Activated T-helper 1 cell treated with Interleukin-2 at 50 U/mL for 16 hours (primary cell): Measurements from ENCODE around the gene OLFM2.

Experiments used
- DNase-seq: peaks from one replicate; pipeline ENCODE4 v3.0.0-alpha.2; 2020; ENCODE audit warnings: low read depth

Gene OLFM2

DNA sequence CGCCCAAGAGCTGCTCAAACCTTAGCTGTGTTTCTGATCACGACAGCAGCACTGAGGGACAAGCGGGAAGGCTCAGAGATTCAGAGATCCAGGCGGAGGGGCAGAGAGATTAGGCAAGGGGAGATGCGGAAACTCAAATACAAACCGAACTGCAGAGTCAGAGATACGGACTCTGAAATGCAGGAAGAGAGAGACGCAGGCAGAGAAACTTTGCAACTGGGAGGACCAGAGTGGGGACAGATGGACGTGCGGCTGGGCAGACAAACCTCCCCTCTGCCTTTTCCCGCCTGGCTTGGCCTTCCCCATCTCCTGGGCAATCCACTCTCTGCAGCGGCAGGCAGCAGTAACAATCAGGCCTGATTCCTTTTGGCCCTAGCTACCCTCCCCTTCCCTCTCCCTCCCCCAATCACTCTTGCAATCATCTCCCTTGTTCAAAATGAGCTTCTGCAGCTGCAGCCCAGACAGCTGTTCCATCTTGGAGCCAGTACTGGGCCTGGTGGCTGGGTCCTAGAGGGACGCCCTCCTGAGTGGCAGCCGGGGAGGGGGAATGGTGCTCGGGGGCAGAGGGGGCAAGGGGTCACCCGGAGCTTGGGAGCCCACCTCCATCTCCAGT lies 29.7 kb downstream of the OLFM2 start:
- no peak for DNase-seq

DNA sequence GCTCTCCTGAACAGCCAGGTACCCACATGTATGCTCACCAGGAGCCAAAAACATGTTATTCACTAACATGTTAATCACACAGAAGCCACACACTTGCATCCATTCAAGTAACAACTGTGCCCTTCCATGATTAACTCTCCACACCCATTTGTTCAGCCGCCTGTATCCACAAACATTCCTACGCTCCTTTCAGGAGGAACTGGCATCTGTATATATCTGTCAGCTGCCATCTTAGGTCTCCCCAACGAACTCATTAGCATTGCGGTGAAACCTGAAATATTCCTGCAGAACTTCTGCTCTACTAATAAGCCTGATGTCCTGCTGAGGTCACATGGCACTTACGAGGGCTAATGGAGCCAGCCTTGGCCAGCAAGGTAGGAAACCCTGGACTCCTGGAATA lies 33.0 kb downstream of the OLFM2 start:
- no peak for DNase-seq

DNA sequence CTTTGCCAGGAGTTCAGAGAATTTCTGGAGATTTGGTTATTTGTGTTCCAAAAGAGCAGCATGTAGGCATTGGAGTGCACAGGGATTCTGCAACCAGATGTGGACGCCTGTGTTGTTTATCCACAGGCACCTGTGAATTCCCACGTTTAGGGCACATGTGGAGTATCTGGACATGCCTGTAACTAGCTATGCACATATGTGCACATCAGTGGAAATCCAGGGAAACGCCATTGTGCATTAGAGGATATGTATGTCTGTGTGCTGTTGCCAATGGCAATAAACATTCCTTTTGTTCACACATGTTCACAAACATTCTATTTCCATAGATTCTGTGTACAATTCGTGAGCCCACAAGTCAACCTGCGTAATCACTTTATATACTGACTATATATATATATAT lies 34.7 kb downstream of the OLFM2 start:
- DNase-seq = no peak

DNA sequence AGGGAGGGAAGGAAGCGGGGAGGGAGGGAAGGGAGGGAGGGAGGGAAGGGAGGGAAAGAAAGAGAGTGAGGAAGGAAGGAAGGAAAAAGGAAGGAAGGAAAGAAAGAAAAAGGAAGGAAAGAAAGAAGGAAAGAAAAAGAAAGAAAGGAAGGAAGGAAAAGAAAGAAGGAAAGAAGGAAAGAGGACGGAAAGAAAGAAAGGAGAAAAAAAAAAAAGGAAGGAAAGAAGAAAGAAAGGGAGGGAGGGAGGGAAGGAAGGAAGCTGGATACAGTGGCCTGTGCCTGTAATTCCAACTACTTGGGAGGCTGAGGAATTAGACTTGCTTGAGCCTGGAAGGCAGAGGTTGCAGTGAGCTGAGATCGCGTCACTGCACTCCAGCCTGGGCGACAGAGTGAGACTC lies 35.3 kb downstream of the OLFM2 start:
- no peak for DNase-seq

DNA sequence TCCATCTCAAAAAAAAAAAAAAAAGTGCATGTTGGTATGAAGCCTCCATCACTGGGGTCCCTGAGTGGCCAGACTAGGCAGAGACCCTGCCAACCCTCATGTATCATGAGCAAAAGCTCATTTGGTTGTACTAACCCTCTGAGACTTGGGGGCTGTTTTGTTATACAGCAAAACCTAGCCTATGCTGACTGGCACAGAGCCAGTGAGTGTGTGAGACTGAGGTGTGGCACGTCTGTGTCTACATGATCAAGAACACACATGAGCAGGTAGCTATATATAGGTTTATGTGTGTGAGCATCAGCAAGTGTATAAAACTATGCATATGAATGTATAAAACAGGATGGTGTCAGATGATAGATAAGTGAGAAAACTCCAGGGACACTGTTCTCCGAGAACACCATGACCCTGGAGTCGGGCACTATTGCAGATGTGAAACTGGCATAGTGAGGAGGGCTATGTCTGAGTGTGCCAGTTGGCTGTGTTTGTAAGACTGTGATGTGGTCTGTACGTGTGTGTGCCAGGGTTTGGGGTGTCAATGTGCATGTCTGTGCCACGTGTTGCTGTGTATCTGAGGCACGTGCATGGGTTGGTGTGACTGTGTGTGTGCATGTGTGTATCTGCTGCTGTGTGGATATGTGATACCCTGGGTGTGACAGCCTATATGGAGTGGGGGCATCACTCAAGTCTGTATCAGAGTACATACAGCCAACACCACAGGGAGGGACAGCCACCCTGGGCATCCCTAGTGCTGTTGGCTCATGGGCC lies 44.5 kb downstream of the OLFM2 start:
- DNase-seq = no peak

DNA sequence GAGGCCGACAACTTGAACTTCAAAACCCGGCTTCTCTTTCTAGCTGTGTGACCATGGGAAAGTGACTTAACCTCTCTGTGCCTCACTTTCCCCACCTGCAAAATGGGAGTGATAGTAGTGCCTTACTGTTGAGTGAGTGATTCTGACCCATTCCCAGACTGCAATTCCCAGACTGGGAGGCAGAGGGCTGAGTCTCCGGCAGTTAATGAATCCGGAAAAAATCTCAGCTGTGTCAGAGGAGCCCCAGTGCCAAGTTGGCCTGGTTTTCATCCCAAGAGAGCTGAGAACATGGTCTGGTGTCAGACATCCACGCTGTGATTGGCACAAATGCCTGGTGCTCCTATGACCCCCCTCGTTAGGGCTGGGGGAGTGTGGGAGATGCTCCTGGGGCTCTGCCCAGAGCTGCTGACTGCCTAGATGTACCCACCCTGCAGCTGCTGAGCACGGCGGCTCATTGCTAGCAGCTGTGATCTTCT lies 51.2 kb downstream of the OLFM2 start:
- DNase-seq = no peak

DNA sequence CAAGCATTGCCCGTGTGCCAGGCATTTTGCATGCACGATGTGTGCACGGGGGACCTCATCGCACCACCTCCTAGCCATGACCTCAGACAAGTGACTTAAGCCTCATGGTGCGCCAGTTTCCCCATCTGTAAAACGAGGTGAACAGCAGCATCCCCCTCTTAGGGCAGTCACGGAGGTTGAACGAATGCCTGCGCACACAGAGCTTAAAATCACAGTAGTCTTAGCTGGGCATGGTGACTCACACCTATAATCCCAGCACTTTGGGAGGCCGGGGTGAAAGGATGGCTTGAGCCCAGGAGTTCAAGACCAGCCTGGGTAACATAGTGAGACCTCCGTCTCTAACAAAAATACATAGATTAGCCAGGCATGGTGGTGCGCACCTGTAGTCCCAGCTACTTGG lies 52.6 kb downstream of the OLFM2 start:
- no peak for DNase-seq

DNA sequence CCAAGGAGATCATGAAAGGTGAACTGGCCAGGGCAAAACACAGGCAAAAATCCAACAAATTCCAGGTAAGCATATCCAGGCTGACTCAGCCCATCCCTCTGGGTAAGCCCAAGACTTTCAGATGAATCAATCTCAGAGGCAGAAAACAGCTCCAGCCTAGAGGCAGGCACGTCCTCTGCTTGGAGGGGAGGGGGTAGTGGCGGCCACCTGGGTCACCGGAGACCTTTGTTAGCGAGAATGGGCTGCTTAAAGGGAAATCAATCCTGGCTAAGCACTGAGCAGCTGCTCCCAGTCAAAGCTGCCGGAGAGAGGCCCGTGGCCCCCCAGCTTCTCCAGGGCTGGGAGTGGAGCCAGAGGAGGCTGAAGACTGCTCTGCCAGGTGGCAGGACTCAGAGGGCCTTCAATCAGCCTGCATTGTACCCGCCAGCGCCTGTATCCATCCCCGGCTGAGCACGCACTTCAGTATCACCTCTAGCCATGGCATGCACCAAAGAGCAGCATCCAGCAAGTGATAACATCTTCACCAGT lies 53.0 kb downstream of the OLFM2 start:
- no peak for DNase-seq

DNA sequence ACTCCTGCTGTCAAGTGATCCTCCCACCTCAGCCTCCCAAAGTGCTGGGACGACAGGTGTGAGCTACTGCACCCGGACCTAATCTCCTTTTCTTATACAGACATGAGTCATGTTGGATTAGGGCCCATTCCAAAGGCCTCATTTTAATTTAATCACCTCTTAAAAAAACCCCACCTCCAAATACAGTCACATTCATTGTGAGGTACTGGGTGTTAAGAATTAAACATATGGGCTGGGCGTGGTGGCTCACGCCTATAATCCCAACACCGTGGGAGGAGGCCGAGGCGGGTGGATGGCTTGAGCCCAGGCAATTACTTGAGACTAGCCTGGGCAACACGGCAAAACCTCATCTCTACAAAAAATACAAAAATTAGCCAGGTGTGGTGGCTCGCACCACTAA lies 54.6 kb downstream of the OLFM2 start:
- no peak for DNase-seq

DNA sequence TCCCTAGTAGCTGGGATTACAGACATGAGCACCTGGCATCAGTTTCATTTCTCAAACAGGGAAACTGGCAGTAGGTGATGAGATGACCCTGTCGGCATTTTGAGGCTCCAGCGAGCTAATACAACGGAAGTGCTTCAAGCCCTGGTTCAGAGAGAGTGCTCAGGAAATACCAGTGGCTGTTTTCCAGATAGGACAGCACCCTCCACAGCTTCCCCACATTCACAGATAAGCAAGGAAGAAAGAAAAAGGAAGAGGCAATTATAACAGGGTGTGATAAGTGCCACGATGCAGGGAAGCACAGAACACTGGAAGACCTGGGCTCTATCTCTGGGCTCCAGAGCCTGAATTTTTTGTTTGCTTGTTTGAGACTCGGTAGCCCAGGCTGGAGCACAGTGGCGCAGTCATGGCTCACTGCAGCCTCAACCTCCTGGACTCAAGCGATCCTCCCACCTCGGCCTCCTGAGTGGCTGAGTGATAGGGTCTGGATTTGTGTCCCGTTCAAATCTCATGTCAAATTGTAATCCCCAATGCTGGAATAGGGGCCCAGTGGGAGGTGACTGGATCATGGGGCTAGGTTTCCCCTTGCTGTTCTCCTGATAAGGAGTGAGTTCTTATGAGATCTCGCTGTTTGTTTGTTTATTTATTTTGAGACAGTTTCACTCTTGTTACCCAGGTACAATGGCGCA lies 57.7 kb downstream of the OLFM2 start:
- DNase-seq = no peak

DNA sequence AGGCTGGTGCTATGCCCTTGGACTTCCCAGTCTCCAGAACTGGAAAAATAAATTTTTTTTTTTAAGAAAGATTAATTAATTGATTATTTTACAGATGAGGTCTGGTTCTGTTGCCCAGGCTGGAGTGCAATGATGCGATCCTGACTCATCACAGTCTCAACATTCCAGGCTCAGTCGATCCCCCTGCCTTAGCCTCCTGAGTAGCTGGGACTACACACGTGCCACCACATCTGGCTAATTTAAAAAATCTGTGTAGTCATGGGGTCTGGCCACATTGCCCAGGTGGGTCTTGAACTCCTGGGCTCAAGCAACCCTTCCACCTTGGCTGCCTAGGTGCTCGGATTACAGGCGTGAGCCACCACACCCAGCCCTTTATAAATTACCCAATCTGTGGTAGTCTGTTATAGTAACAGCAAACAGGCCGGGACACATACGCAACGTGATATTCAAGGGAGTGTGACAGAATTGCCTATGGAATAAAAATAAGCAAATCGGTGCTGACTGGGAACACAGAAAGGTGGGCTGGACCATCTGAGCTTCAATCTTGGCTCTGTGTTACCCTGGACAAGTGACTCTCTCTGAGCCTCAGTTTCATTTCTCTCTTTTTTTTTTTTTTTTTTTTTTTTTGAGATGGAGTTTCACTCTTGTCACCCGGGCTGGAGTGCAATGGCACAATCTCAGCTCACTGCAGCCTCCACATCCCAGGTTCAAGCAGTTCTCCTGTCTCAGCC lies 58.4 kb downstream of the OLFM2 start:
- no peak for DNase-seq

DNA sequence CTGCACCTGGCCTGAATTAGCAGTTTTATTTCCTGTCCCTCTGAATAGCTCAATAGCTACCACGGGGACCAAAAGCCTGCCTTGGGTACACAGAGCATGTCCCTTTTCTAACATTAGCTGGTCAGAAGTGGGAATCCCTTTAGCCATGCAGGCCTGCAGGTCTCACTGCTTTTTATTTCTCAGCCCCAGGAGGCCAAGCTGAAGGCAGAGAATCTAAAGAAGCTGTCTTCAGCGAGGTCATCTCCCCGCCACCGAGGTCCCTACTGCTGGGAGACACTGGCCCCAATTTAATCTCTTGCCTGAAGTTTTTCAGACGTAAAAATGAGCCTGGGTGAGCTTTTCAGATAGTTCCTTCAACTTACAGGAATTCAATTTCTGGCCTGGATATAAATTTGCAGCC lies 60.5 kb downstream of the OLFM2 start:
- no peak for DNase-seq

DNA sequence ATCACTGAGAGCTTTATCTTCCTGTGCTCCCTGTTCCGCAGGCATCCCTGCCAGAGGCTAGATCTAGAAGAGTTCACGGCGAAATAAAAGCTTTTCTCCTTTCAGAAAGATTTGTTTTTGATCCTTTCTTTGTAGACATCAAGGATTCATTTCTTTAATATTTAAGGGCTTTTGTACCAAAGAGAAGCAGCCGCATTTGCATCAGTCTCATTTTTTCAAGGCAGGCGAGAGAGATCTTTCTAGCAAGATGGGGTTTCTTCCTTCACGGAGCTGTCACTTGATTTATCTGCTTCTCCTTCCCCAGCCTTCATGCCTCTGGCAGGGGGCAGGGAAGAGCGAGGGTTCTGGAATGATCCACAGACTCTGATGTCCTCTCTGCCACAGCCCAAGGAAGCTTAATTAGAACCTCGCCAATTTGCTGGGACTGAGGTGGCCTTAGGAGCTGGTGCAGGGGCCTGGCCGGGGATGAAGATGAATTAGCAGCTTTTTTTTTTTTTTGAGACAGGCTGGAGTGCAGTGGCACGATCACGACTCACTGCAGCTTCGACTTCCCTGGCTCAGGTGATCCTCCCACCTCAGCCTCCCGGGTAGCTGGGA lies 61.2 kb downstream of the OLFM2 start:
- DNase-seq = no peak

DNA sequence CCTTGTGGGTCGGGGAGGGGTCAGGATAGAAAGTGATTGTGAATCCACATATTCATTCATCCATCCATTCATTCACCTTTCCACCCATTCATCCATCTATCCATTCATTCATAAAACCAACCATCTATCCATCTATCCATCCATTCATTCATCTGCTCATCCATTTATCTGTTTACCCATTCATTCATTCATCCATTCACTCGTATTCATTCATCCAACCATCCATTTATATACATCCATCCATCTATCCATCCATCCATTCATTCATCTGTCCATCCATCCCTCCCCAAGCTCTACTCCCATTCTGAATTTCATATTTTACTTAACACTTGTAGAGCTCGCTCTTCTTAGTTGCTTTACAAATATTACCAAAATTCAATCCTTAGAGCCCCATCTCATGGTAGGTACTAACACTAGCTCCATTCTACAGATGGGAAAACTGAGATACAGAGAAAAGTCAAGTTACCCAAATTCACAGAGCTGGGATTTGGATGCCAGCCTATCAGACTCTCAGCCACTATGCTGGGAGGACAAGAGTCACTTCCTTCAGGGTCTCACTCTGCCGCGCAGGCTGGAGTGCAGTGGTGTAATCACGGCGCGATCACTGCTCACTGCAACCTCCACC lies 63.6 kb downstream of the OLFM2 start:
- no peak for DNase-seq

DNA sequence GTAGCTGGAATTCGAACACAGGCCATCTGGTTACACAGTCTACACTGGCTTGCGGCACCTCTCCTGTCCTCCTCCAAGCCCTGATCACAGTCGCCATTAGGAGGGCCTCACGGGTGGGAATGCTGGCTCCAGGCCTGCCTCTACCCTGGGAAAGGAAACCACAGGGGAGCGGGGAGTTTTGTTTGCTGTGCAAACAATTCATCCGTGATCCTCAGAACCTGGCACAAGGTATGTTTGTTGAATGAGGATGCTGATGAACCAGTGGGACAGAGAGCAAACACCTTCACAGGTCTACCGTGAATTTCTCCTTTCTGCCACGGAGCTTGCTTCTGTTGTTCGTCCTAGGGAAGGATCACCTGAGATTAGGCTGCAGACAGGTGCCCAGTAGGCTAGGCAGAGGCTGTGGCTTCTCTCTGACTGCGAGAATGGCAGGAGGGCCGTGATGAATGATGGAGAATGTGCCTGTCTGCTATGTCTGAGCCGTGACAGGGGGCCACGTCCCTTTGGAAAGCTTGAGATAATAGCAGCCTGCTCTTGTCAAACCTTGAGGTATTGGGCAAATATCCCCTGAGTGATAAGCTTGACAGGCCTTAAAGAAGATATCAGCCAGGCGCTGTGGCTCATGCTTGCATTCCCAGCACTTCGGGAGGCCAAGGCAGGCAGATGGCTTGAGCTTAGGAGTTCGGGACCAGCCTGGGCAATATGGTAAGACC lies 64.5 kb downstream of the OLFM2 start:
- DNase-seq = no peak

DNA sequence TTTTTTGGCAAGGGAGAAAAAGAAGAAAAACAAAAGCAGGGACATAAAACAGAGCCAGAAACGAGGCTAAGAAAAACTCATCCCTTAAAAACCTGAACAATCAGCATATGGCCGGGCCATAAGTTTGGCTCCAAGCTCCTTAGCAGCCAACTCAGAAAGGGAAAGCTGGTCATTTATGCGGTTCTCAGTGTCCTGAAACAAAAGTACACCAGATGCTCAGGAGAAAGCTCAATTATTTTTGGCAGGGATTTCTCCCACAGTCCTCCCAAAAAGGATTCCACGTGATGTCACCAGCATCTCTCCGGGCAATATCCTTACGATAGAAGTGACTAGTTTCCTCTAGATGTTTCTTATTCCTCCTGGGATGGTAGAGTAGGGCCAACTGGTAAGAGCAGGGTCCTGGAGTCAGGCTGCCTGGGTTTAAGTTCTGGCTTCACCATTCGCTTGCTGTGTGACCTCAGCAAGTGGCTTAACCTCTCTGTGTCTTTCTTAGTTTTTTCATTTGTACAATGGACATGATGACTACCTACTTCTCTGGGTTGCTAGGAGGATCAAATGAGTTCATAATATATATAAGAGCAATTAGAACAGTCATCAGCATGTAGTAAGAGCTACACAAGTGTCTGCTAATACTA lies 67.2 kb downstream of the OLFM2 start:
- no peak for DNase-seq

DNA sequence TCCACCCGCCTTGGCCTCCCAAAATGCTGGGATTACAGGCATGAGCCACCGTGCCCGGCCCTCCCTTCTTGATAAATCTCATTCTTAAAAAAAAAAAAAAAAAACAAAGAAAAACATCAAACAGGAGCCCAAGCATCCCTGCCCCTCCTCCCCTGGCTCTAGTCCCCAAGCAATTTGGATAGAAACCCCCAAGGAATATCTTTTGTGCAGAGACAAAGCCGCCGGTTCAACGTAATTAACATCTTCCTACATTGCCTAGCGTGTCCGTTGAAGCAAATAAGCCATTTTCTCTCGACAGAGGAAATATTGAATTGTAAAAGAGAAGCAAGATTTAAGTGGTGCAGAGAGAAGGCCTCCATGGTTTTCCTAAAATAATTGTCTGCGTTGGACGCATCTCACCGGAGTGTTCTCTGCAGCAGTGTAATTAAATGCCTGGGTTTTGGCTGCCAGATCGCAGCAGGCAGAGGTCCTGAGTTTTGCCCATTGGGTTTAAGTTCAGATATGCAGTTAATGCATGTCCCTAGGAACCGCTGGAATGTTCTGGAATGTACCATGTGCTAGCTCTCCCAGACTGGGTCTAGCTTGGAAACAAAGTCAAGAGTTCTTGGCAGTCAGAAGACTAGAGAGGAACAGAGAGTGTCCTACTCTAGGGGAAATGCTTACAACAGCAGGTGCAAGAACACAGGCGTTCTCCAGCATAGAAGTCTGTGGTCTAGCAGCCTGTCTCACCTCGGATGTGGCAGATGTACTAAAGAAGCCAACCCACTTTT lies 70.4 kb downstream of the OLFM2 start:
- DNase-seq = peak; percentile 27

DNA sequence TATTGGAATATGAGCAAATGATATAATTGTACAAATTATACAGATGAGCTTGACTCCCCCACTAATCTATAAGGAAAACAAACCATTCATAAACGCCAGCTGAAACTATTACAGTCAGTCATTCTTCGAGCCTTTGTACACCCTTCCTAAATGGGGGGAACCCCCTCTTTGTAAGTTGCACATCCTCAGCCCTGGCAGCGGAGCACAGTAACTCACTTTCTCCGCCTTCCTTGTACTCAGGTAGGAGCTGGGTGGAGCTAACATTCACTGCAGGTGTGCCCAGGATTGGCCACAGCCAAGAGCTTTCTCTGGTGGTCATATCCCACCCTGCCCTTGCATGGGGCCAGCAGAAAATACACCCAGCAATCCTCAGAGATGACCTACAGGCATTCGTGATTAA lies 72.6 kb downstream of the OLFM2 start:
- no peak for DNase-seq

DNA sequence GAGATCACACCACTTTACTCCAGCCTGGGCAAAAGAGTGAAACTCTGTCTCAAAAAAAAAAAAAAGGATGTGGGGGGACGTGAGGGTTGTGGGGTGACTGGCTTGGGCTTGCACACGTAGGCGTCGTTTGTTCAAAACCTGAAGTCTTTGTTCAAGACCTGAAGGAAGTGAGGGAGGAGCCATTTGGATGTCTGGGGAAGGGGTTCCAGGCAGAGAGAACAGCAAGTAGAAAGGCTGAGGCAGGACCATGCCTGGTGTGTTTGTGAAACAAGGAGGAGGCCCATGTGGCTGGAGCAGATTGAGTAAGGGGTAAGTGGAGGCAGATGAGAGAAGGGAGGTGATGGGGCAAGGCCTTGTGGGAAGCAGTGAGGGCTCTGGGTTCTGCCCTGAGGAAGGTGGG lies 73.4 kb downstream of the OLFM2 start:
- no peak for DNase-seq

DNA sequence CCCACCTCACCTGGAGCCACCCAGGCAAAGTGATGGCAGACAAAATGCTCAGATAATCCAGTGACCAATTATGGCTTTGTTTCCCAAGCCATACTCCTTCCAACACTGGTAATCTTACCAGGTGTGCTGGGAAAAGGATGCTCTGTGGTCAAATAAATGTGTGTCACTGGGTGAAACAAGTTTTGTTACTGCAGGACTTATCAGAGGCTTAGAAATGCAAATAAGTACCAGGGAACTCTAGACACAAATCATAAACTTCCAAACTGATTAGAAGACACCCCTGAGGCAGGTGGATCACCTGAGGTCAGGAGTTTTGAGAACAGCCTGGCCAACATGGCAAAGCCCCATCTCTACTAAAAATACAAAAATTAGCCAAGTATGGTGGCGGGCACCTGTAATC lies 74.8 kb downstream of the OLFM2 start:
- DNase-seq = no peak
